Measurements from ENCODE around the gene DMRT2.

The DMRT2 gene

DNA sequence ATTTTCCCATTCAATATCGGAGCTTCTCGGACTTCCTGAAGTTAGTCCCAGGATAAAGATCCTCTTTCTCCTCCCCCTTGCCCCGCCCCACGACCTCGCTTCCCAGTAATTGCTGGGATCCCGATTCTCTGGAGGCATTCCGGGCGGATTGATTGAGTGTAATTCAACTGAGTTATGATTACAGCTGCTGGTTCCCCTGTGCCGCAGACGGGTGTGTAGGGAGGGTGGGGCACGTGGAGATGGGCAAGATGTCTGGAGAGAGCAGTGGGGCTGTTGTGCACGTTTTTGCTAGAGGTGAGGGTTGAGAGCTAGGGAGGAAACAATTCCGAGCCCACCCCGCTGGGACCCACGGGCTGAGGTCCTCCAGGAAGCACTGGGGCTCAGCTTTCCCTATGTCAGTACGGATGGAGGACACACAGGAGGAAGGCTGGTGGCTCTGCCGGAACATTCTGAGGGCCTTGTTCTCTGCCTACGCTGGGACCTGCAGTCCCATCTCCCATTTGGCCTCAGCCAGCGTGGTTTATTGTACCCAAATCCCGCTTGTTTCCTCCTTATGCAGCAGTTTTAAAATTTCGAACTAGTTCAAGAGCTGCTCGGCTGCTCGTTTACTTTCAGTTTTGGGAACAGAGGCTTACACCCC, 2.4 kb upstream of the DMRT2 start:
- no peak for FAIRE-seq

DNA sequence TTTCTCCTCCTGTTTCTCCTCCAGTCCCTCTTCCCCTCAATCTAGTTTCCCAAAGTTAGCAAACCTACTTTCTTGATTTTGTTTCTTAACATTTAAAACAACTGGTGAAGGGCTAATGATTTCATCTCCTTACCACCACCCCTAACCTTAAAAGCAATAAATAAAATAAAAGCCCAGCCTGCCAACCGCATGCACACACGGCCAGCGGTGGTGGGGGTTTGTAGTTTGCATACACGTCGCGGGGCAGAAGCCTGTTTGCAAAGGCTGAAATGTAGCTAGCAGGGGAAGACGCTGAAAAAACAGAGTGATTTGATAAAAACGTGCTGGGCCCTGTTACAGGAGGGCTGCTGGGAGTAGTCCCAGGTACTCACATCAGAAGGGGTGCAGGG, 1.9 kb upstream of the DMRT2 start:
- no peak for FAIRE-seq

DNA sequence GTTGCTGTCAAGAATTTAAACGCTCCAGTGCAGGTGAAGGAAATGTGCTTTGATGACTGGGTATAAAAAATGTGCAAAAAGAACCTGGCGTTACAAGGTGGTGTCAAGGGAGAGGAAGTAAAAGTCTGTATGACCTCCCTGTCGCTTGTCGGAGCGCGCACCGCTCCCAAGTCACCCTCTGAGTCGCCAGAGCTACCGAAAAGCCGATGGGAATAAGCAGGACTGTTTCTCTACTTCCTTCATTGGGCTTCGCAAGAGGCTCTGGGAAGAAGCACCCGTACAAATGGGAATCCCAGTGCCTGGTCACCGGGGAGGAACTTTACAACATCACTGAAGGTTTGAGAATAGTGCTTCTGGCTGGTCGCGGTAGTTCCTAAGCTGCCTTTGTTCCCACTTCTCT, 1.3 kb upstream of the DMRT2 start:
- FAIRE-seq, result no peak

DNA sequence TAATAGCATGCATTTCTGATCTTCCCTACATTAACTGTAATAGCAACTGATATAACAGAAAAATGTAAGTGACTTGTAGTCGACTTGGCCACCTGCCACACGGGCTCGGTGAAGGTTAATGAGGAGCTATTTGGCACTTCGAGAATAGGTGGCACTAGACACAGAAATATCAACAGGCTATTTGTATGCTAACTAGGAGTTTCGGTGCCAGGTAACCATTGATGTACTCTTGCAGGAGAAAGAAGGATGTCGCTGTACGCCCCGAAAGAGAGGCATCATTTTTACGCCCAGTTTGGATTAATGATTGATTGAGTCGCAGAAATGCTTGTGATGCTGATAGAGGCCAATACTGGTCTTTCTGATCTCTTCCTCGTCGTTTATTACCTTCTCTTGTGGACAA, 516 bp upstream of the DMRT2 start:
- no peak for FAIRE-seq

DNA sequence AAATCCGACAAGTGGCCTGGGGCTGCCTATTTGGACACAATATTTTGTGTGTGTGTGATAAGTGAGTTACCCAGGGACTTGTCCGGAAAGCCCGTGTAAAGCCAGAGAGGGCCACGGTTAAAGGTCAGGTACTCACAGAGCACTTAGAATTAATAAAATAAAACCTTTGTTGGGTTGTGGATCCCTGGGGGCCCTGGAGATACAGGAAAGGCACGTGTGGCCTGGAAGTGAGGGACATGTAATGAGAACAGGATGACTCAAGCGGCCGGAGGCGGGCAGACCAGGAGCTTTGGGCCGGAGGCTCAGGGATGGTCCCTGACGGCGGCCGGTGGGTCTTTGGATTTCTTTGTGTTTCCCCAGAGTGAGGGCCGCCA, 1.0 kb downstream of the DMRT2 start:
- FAIRE-seq, result no peak

DNA sequence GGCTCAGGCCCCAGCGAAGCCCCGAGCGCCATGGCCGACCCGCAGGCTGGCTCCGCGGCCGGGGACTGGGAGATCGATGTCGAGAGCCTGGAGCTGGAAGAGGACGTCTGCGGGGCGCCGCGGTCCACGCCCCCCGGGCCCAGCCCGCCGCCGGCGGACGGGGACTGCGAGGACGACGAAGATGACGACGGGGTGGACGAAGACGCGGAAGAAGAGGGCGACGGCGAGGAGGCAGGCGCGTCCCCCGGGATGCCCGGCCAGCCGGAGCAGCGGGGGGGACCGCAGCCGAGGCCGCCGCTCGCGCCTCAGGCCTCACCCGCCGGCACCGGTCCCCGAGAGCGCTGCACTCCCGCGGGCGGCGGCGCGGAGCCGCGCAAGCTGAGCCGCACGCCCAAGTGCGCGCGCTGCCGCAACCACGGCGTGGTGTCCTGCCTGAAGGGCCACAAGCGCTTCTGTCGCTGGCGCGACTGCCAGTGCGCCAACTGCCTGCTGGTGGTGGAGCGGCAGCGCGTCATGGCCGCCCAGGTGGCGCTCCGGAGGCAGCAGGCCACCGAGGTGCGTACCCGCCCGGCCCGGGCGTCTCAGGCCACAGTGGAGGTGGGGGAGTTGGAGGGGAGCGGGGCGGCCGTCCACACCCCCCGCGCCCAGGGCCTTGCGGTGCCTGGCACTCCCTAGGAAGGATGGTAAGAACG, 1.6 kb downstream of the DMRT2 start:
- FAIRE-seq, result no peak

DNA sequence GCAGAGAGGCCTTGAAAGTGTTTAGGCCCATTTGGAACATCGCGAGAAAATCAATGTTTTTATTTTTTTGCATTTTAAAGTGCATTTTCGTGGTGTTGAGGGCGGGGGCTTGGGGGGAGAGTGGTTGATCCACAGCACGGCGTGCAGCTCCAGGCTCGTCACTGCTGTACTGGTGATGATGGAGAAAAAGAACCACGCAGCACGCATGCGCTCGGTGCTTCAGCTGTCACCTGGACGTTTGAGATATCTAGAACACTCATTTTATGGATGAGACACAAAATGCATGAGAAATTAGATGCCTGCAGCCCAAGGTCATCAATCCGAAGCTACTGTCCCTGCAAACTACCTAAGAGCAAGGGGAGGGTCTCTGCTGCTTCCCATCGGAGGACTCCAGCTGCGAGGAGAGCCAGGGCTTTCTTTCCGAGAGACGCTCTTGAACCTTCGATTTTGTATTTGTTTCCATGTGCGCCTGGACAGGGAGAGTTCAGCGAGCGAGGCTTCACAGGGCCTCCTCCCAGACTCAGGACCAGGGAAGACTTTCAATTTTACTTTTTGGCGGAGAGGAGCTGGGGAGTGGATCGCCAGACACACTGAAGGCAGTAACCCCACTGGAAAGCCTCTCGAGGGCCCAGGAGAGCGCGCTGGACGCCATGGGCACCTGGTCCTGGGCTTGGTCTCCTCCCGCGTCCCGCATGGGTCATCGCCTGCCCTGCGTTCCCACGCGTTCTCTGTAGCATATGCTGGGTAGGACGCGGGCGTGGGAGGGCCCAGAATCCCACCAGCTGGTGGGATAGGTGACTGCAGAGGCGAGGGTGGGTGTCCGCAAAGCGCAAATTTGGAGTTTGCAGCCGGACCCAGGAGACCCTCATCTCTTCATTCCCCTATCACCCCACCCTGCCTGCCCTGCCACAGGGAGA, 2.5 kb downstream of the DMRT2 start:
- FAIRE-seq, result no peak

DNA sequence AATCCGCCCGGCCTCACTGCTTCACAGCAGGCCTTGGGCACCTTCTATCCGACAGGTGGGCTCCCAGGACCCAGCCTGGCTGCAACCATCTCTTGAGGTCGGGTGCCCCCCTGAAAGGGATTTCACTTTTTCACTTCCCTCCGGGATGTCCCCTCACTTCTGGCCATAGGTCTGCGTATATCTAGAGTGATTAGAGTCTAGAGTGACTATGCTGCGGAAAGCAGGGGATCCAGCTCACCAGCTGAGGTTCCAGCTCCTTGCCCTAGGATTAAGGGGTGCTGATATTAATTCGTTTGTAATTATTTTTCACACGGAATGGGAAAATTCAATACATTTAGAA, 3.1 kb downstream of the DMRT2 start:
- FAIRE-seq, result no peak

DNA sequence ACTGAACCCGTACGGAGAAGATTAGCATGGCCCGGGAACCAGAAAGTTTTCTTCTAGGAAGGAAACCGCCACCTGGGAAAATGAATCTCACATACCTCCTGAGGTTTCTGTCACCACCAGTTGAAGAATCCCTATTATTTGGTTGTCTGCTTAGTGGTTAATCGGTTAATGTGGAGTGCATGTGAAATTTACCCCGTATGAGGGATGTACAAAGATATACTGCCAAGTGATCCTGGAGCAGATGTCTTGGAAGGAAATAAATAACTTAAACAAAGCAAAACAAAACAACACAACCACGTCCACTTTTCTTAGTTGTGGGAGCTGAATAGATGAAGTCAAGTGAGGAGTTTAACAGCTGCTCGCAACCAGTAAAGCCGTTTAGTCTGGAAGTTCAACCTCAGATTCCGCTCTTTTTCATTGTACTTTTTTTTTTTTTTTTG, 3.8 kb downstream of the DMRT2 start:
- no peak for FAIRE-seq

DNA sequence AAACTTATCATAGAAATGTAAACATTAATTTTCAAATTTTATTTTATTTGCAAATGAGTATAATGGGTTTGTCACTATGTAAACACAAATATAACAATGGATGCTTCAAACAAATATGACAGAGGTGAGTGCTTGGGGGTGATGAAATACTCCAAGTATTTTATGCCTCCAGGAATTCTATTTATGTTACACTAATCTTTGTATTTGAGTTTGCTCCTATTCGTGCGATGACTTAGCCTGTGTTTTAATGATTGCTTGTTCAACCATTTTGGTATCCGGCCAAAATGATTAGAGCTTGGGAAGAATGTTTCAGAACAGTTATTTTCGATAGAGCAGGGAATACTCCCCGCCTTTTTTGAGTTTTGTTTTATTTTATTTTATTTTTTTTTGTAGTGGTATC, 5.0 kb downstream of the DMRT2 start:
- FAIRE-seq, result no peak

DNA sequence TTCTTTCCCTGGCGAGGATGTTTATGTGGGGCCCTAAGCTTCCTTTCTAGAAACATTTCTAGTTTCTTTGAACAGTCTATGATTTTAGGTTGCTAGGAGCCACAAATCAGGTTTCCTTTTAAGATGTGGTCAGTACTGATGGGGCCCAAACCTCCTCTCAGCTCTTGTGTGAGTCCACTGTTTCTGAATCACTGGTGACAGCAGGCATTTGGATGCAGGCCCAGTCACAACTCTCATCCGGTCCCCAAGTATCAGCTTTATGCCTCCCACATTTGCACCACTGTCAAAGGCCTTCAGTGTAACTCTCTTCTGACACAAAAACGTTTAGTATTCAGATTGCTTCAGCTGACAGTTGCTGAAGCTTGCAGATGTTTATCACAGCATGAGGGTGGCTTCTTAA, 7.8 kb downstream of the DMRT2 start:
- FAIRE-seq, result no peak

DNA sequence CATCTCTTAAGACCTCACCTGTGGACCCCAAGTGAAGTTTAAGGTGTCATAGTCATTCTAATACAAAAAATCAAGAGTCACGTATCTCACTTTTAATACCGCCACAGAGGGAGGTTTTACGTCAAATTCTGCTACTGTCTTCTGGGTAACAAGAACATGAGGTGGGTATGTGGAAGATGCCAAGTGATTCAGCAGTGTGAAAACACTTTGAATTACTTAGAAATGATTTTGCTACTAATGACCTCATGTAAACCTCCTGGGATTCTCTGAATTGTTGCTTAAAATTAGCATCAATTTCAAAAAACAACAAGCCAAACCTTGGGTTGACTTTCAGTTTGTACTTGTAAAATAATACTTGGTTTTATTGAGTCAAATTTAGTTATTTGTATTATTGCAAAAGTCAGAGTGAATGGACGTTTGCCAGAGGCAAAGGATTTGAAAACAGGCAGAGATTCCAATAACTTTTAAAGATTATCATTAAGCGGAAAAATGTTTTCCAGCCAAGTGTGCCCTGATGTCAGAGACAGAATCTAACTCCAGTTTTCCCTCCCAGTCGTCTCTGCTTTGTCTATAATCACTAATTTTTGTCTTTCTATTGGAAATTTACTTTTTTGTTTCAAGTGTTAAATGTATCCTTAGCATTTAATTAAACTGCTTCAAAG, 8.8 kb downstream of the DMRT2 start:
- FAIRE-seq, result no peak

DNA sequence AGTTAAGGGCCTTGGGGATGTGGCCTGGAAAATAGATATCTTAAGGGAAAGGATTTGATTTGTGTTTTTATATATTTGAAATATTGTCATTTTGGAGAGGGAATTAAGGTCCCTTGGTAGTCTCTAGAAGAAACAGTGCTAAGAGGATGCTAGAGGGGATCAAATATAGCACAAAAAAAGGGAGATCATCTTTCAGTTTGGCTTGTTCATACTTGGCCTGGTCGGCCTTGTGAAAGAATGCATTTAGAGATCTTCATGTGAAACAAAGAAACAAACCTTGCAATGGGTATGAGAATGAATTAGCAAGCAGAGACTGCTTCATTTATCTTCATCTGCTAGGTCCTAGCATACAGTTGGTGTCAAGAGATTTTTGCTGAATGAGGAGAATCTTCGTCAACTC, 15.0 kb downstream of the DMRT2 start:
- no peak for FAIRE-seq

DNA sequence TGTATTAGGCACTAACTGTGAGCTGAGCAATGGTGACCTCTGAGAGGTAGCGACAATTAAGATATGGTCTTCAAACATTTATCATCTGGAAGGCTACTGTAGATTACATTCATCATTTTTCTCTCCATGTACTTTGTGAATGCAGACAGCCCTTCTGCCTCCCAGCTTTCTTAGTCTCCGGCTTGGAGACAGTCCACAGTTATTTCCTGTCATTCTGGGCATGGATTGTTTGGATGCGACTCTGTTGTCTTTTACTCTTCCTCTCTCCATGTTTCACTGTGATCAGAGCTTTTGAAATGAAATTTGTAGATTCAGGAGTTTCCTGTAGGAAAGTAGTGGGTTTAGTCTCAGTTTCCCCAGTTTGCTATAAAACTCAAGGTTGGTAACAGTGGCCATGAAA, 20.5 kb downstream of the DMRT2 start:
- no peak for FAIRE-seq

DNA sequence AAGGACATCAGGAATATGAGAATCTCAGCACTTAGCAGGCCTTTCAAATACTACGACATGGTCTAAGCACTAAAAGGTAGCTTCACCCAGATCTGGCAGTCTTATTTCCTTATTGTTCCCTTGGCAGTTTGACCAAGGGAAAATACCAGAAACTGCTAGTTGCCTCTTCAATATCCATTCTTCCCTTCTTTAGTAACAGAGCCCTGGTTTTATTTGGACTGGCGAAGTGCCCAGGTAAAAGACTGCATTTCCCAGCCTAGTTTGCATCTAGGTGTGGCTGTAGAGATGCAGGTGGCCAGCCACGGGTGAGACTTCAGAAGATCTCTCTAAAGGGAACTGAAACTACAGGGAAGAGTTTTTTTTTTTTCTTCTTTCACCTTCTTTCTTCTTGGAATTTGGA, 21.6 kb downstream of the DMRT2 start:
- no peak for FAIRE-seq

DNA sequence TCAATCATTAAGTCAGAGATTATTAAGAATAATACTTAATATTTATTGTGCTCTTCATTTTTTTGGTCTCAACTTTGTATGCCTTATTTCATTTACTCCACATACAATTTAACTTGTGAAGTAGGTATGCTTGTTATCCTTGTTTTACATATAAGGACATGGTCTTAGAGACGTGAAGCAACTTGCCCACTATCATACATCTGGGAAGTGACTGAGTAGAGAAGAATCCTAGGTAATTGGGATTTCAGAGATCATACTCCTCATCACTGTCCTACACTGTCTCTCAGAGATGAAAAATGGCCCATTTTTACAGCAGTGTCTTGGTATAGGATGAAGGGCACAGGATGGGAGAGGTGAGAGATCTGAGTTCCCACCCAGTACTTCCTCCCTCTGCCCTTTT, 23.3 kb downstream of the DMRT2 start:
- FAIRE-seq, result no peak

DNA sequence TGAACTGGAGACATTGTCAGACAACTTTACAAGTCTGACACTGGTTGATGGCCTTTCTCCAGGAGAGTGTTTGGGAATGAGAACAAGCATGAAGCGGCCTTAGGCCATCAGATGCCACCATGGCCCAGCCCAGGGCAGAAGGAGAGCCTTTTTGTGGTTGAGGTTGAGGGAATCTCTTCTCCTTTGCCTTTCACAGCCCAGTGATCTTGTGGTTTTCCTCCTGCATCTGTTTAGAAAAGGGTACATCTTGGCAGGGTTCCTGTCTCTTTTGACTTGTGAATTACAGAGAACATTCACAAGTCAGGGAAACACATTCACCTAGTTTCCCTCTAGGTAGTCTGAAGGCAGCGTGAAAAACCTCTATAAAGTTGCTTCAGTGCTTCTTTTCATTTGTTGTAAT, 27.5 kb downstream of the DMRT2 start:
- no peak for FAIRE-seq

DNA sequence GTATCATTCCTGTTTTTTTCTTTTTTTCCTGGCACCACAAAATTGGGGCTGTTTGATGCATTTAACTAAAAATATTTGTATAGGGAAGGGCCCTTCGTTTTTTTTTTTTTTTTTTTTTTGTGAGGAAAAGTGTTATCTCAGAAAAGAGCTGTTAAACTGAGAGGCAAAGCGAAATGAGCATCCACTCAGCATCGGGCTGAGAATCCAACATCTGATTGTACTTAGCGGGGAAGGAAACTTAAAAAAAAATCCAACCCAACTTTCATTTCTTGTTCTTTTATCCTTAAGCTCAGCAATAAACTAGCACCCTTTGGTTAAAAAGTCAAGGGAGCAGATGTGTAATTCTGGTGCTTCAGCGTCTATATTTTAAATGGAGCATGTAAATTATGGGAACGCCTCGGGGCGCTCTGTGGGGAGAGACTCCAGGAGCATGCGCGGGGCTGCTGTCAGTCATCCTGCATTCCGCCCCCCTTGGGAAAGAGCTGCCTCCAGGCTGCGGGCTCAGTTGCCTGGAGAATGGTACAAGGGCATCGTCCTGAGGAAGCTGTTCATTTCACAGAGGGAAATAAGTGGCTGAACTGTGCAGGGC, 33.3 kb downstream of the DMRT2 start:
- FAIRE-seq, result no peak

DNA sequence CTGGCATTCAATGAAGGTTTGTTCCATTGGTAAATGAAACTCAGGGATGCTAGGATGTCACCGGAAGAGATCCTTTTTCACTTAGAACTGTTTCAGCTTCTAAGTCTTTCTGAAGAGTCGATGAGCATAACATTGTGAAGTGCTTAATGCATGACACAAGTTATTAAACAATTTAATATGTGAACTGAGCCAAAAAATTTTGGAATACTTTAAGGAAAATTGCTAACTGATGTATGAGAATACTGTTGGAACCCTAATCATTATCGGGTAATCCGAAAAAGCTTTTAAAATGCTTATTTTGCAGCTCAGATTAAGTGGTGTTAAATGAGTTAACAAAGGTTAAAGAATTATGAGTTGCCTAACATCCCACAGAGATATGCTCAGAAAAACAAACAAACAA, 34.9 kb downstream of the DMRT2 start:
- no peak for FAIRE-seq

DNA sequence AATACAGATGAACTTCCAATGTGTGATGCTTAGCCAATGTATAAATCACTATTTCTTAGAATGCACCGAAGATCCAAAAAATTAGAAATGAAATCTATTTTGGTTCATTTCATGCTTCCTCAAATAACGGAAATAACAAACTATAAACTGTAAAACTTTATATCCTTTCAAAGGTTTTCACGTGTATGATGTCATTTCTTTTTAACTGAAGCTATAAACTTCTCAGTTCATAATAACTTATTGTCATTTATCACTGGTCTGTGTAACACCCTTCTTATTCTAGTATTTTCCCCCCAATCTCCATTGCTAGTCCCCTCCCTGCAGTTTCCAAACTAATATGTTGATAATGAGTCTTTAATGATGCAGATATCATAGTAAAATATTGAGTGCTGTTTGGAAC, 36.4 kb downstream of the DMRT2 start:
- no peak for FAIRE-seq

DNA sequence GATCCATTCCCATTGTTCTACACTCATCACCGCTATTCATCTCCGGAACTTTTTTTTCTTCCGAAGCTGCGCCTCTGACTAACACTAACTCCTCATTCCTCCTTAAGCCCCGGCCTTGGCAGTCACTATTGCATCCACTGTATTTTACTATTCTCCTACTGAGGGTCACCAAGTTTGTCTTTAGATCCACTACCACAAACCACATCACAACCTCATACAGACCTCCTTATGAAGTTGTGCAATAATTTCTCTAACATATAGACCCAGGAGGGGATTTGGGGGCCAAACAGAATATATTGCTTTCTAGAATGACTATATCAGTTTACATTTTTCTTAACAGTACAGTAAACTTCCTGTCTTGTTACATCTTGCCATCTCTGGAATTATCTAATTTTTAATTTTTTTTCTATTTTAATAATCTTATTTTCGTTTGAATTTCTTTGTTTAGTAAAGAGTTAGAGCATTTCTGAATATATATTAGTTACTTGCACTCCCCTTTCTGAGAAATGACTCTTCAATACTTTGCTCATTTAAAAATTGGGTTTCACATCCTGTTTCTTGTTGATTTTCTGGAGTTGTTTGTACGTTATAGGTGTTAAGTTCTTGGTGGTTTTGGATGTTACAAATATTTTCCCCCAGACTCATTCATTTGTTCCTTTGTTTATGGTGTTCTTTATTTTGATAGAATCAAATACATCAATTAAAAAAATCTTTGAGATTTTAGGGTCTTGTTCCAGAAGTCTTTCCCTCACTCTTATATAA, 37.1 kb downstream of the DMRT2 start:
- FAIRE-seq, result no peak

DNA sequence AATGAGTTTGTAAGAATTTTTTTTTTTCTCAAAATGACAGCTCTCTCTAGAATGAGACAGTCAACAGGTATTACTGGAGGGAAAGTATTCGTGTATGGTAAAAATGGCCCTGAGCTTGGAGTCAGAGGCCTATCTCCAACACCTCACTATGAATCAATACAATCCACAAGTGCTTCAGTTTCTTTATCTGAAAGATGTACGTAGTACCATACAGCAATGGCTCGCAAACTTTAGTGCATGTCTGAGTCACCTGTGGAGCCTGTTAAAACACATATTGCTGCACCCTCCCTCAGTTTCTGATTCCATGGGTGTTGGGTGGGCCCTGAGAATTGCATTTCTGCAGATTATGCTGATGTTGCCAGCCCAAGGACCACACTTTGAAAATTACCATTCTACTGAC, 44.6 kb downstream of the DMRT2 start:
- FAIRE-seq, result no peak
